ENCODE data around the gene COPS9.

DNA sequence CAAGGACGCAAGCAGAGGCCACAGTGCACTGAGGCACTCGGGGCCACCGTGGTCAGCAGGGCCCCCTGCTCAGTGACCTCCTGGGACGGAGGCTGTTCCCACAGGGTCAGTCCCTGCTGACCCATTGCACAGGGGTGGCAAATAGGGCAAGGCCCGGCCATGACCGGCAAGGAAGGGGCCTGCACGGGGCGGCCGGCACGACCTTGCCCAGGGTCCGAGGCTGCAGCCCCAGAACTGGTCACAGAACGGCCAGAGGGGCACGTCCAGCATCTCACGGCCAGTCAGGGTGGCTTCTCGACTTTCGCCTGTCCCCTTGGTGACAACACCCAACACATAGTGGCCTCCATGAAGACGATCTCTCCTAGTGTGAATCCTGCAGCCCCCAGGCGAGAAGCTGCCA, 31.9 kb upstream of the COPS9 start:
- TF ChIP-seq, protein P1, sequence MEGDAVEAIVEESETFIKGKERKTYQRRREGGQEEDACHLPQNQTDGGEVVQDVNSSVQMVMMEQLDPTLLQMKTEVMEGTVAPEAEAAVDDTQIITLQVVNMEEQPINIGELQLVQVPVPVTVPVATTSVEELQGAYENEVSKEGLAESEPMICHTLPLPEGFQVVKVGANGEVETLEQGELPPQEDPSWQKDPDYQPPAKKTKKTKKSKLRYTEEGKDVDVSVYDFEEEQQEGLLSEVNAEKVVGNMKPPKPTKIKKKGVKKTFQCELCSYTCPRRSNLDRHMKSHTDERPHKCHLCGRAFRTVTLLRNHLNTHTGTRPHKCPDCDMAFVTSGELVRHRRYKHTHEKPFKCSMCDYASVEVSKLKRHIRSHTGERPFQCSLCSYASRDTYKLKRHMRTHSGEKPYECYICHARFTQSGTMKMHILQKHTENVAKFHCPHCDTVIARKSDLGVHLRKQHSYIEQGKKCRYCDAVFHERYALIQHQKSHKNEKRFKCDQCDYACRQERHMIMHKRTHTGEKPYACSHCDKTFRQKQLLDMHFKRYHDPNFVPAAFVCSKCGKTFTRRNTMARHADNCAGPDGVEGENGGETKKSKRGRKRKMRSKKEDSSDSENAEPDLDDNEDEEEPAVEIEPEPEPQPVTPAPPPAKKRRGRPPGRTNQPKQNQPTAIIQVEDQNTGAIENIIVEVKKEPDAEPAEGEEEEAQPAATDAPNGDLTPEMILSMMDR (IDR thresholded peaks at IDR 0.05) = no peak
- no peak for TF ChIP-seq POLR2A (IDR thresholded peaks at IDR 0.05)
